Measurements from ENCODE around the gene SSBP3. TPM values are rescaled to one million over a fixed set of nuclear protein-coding genes. Genes with fewer than 3 reads are reported as not detected.
"Not testable (repeated sequence)": the region's sequence is repeated elsewhere in the genome, so short reads cannot be mapped to it uniquely, and the experiment has no call there.

The SSBP3 gene
- total and polyA plus RNA-seq, 2 donors = 21.7 to 59.1 TPM

DNA sequence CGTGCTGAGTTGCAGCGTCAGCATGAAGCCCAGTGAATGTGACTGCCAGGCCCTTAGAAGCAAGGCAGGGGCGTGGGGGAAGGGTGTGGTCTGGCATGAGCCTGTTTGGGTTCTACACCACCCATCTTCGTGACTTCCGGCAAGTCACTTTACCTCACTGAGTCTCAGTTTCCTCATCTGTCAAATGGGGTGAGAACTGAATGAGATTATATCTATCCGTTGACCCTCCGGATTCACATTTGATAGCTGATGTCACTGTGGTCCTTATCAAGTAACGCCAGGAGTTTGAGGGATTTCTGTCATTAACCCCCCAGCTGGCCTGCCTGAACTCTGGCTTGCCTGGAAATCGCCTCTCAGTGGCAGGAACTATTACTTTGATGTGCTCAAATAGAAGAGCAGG is 190.7 kb downstream of the SSBP3 start:
- peaks cover 12% of the 10 kb centered on the region for H3K36me3 ChIP-seq (ENCODE audit: insufficient read depth)

GRCh38 chr1:54212872-54213271 is 193.3 kb downstream of the SSBP3 start:
- Histone ChIP-seq H3K4me3 (ENCODE audit: low read depth, low read length) (no peak overlapping the region), H3K27ac (ENCODE audit: low read depth) (no peak overlapping the region), H3K36me3 (ENCODE audit: insufficient read depth) (peaks cover 12% of the 10 kb centered on the region), H3K4me1 (ENCODE audit: insufficient read depth) (no peaks in the 10 kb centered on the region)
- WGBS = 76% methylated on average over 1 of the region's 1 CpG
- DNase-seq (ENCODE audit: extremely low spot score) = no peak

More for the DNA sequence above, 190.7 kb downstream of the SSBP3 start:
- no peak for DNase-seq (ENCODE audit: extremely low spot score)
- Histone ChIP-seq H3K4me1 (ENCODE audit: insufficient read depth) (no peaks in the 10 kb centered on the region), H3K27ac (ENCODE audit: low read depth) (no peak overlapping the region), H3K4me3 (ENCODE audit: low read depth, low read length) (no peak overlapping the region)
- WGBS = 96% methylated on average over 9 of the region's 9 CpGs

DNA sequence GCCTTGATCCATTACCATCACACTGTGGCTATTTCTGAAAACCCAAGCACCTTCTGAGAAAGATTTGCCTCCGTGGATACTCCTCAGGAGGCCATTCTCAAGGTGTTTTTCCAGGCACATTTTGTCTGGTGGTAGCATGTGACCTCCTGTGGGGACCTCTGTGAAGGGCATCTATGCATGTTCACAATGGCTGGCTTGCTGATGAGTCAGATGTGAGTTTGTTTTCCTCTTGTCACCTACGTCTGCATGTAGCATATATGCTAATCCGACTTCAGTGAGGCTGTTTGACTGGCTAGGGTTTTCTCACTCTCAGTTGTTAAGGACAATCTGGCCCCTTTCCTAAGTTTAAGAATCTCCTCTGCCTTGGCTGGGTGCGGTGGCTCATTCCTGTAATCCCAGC is 198.3 kb downstream of the SSBP3 start:
- H3K27ac ChIP-seq (ENCODE audit: low read depth); H3K4me1 ChIP-seq (ENCODE audit: insufficient read depth); DNase-seq (ENCODE audit: extremely low spot score); H3K36me3 ChIP-seq (ENCODE audit: insufficient read depth); H3K4me3 ChIP-seq (ENCODE audit: low read depth, low read length): not testable (repeated sequence)
- WGBS = 81% methylated on average over 4 of the region's 4 CpGs

DNA sequence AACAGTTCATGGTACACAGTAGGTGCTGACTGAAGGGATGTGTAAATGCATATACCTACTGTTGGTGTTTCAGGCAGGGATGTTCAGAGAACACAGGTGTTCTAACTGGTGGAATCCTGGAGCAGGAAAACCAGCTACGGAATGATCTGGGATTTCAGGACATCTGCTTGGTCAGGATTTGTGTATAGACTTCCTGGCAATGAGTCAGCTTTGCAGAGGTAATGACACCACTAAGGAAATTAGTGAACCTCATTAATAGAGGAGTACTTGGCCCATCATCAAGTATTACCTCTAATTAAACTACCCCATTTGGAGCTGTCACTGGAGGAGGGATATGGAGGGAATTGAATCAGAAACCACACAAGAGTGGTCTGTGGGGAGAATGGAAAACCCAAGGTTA is 198.9 kb downstream of the SSBP3 start:
- Histone ChIP-seq H3K36me3 (ENCODE audit: insufficient read depth) (peaks cover 4% of the 10 kb centered on the region), H3K4me1 (ENCODE audit: insufficient read depth) (no peaks in the 10 kb centered on the region)
- WGBS = 83% methylated on average over 1 of the region's 1 CpG

DNA sequence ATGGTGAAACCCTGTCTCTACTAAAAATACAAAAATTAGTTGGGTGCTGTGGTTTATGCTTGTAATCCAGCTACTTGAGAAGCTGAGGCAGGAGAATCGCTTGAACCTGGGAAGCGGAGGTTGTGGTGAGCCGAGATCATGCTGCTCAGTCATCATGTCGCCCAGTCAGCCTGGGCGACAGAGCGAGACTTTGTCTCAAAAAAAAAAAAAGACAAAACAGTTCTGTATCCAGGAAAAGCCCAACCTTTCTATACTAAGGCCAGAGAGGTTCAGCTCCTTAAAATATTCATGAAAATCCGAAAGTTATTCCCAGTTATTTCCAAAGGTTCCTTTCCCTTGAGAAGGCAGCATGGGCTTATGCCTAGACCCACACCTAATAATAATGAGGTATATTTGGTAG is 202.0 kb downstream of the SSBP3 start:
- 81% methylated on average over 7 of the region's 7 CpGs for WGBS
- DNase-seq (ENCODE audit: extremely low spot score) = no peak
- Histone ChIP-seq H3K4me1 (ENCODE audit: insufficient read depth) (no peaks in the 10 kb centered on the region), H3K4me3 (ENCODE audit: low read depth, low read length) (no peak overlapping the region), H3K27ac (ENCODE audit: low read depth) (no peak overlapping the region), H3K36me3 (ENCODE audit: insufficient read depth) (peaks cover 2% of the 10 kb centered on the region)

More for the DNA sequence above, 198.9 kb downstream of the SSBP3 start:
- Histone ChIP-seq H3K4me3 (ENCODE audit: low read depth, low read length) (no peak overlapping the region), H3K27ac (ENCODE audit: low read depth) (no peak overlapping the region)
- DNase-seq (ENCODE audit: extremely low spot score) = no peak

- no peak for DNase-seq (ENCODE audit: extremely low spot score)
- no peak overlapping the region for H3K27ac ChIP-seq (ENCODE audit: low read depth)
- H3K36me3 ChIP-seq (ENCODE audit: insufficient read depth) = no peaks in the 10 kb centered on the region
- no peaks in the 10 kb centered on the region for H3K4me1 ChIP-seq (ENCODE audit: insufficient read depth)
- peak overlapping the region; percentile 80 for H3K4me3 ChIP-seq (ENCODE audit: low read depth, low read length)
- WGBS = 1% methylated on average over 15 of the region's 15 CpGs
These were observed 205.6 kb downstream of the SSBP3 start for GRCh38 chr1:54200519-54200997.

- no peak within 1 kb of the TSS for H3K27ac ChIP-seq (ENCODE audit: low read depth)
- H3K4me3 ChIP-seq (ENCODE audit: low read depth, low read length) = peak within 1 kb of the TSS; percentile 80
- H3K4me1 ChIP-seq (ENCODE audit: insufficient read depth) = no peaks in the 10 kb centered on the region
- peak; percentile 93 for DNase-seq (ENCODE audit: extremely low spot score)
- under 1% methylated on average over 51 of the region's 51 CpGs for WGBS
- H3K36me3 ChIP-seq (ENCODE audit: insufficient read depth) = no peaks in the 10 kb centered on the region
These were observed 206.3 kb downstream of the SSBP3 start, which contains the start of the genes CYB5RL and MRPL37 for GRCh38 chr1:54199765-54200518. CYB5RL (minus strand) TSS chr1:54200030; CDS start chr1:54195616, 4,414 bp downstream. MRPL37 (plus strand) TSS chr1:54200167; CDS start chr1:54200244, 77 bp downstream.

DNA sequence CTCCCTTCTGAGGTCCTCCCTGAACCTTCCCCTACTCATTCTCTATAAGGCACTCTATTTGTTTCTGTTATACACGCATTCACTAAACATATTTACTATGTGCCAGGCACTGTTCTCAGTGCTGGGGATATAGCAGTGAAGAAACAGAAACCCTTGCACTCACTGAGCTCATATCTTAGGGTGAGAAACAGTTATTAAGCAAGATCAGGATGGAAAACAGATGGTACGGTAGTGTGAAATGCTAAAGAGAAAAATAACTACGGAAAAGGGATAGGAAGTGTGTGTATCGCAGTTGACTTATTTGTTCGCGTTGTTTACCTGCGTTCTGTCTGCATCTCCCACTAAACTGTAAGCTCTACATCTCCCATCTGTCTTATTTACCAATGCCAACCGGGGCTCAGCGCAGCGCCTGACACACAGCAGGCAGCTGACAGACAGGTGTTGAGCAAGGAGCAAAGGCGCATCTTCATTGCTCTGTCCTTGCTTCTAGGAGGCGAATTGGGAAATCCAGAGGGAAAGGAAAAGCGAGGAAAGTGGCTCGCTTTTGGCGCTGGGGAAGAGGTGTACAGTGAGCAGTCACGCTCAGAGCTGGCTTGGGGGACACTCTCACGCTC is 206.9 kb downstream of the SSBP3 start:
- Histone ChIP-seq H3K4me1 (ENCODE audit: insufficient read depth) (no peaks in the 10 kb centered on the region), H3K27ac (ENCODE audit: low read depth) (no peak overlapping the region), H3K36me3 (ENCODE audit: insufficient read depth) (peaks cover 2% of the 10 kb centered on the region), H3K4me3 (ENCODE audit: low read depth, low read length) (peak overlapping the region; percentile 80)
- WGBS = 21% methylated on average over 17 of the region's 17 CpGs
- DNase-seq (ENCODE audit: extremely low spot score) = no peak

GRCh38 chr1:54193453-54193852 is 212.7 kb downstream of the SSBP3 start:
- H3K27ac ChIP-seq (ENCODE audit: low read depth) = no peak overlapping the region
- H3K4me3 ChIP-seq (ENCODE audit: low read depth, low read length) = no peak overlapping the region
- H3K36me3 ChIP-seq (ENCODE audit: insufficient read depth) = peaks cover 2% of the 10 kb centered on the region

DNA sequence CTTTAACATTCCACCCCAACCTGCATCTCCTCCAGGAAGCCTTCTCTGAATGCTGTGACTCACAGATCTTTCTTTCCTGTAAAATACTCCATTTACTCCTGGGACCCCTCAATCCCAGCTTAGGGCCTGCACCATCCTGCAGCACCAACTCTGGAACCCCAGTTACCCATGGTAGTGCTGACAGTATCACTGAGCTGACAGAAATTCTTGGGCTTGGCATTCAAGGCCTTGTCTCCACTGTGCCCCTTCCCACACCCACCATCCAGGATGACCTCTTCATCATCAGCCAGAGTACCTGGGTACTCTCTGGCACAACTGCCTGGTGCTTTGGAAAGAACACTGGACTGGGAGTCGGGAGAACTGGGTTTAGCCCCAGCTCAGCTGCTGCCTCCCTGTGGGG is 214.7 kb downstream of the SSBP3 start:
- Histone ChIP-seq H3K36me3 (ENCODE audit: insufficient read depth) (peaks cover 2% of the 10 kb centered on the region), H3K4me1 (ENCODE audit: insufficient read depth) (no peaks in the 10 kb centered on the region), H3K27ac (ENCODE audit: low read depth) (no peak overlapping the region), H3K4me3 (ENCODE audit: low read depth, low read length) (no peak overlapping the region)
- WGBS = 100% methylated on average over 1 of the region's 1 CpG
- DNase-seq (ENCODE audit: extremely low spot score) = no peak

More at GRCh38 chr1:54193453-54193852, 212.7 kb downstream of the SSBP3 start:
- H3K4me1 ChIP-seq (ENCODE audit: insufficient read depth) = no peaks in the 10 kb centered on the region
- 91% methylated on average over 5 of the region's 5 CpGs for whole genome bisulfite sequencing
- DNase-seq (ENCODE audit: extremely low spot score) = no peak

- H3K36me3 ChIP-seq (ENCODE audit: insufficient read depth) = peaks cover 2% of the 10 kb centered on the region
- no peak overlapping the region for H3K4me3 ChIP-seq (ENCODE audit: low read depth, low read length)
- H3K27ac ChIP-seq (ENCODE audit: low read depth) = no peak overlapping the region
- WGBS = 94% methylated on average over 9 of the region's 9 CpGs
- no peaks in the 10 kb centered on the region for H3K4me1 ChIP-seq (ENCODE audit: insufficient read depth)
- no peak for DNase-seq (ENCODE audit: extremely low spot score)
These were observed 215.7 kb downstream of the SSBP3 start for GRCh38 chr1:54190526-54190925.

- 84% methylated on average over 1 of the region's 1 CpG for WGBS
- H3K36me3 ChIP-seq (ENCODE audit: insufficient read depth) = no peaks in the 10 kb centered on the region
- DNase-seq (ENCODE audit: extremely low spot score) = no peak
- no peaks in the 10 kb centered on the region for H3K4me1 ChIP-seq (ENCODE audit: insufficient read depth)
- H3K4me3 ChIP-seq (ENCODE audit: low read depth, low read length) = no peak overlapping the region
- no peak overlapping the region for H3K27ac ChIP-seq (ENCODE audit: low read depth)
These were observed 217.9 kb downstream of the SSBP3 start for GRCh38 chr1:54188291-54188690.

- Histone ChIP-seq H3K27ac (ENCODE audit: low read depth) (no peak overlapping the region), H3K4me1 (ENCODE audit: insufficient read depth) (no peaks in the 10 kb centered on the region), H3K4me3 (ENCODE audit: low read depth, low read length) (no peak overlapping the region), H3K36me3 (ENCODE audit: insufficient read depth) (no peaks in the 10 kb centered on the region)
- 88% methylated on average over 3 of the region's 3 CpGs for WGBS
- DNase-seq (ENCODE audit: extremely low spot score) = no peak
These were observed 220.1 kb downstream of the SSBP3 start for GRCh38 chr1:54186056-54186455.

All from urinary bladder (tissue), 4 donors.